Caco-2 (cell line): Measurements from ENCODE around the gene ARHGAP24. TPM values are rescaled to one million over a fixed set of nuclear protein-coding genes. Genes with fewer than 3 reads are reported as not detected.

Experiments used
- BruUV-seq: library from RNA; stranded (reverse); fragments of 400-500 nt; replicated peaks from 2 replicates; lab custom pipeline; 2021; lab: Mats Ljungman, UMichigan
- CTCF ChIA-PET: fragments of 300-600 bp; sonication (Branson Sonifier 250); formaldehyde crosslinking; loops from one replicate; lab custom pipeline; 2022; ENCODE audit warnings: antibody characterized with exemption; lab: Charles Lee
- POLR2A ChIA-PET: fragments of 300-600 bp; sonication (Branson Sonifier 250); formaldehyde crosslinking; loops from one replicate; lab custom pipeline; 2022; ENCODE audit warnings: antibody characterized with exemption; lab: Charles Lee
- DNase-seq, 2 experiments: peaks; one replicate each; pipeline versions ENCODE4 v3.0.0 to v3.0.0-alpha.2; 2020 to 2022
- H3K27me3 ChIP-seq: replicated peaks from 2 replicates; pipeline ENCODE4 v1.6.0; 2011; ENCODE audit warnings: low read length; ENCODE audit not compliant: control insufficient read depth, insufficient read depth
- H3K36me3 ChIP-seq: 2 replicates; pipeline ENCODE4 v1.5.1; 2011; ENCODE audit warnings: low read length; ENCODE audit not compliant: control insufficient read depth, insufficient read depth
- H3K4me1 ChIP-seq: fragments of 250-450 bp; sonication (Bioruptor Pico); 2 replicates; pipeline ENCODE4 v1.5.1; 2020; ENCODE audit warnings: mild to moderate bottlenecking
- H3K4me3 ChIP-seq: 2 replicates; pipeline ENCODE4 v1.5.1; 2011; ENCODE audit warnings: low read depth, mild to moderate bottlenecking, control low read depth, low read length
- H3K9me3 ChIP-seq: fragments of 250-450 bp; sonication (Bioruptor Pico); 2 replicates; pipeline ENCODE4 v1.5.1; 2020; ENCODE audit warnings: mild to moderate bottlenecking, moderate library complexity
- H3K27ac Mint-ChIP-seq: one replicate; pipeline ENCODE4 v1.8.0; 2022; ENCODE audit warnings: mixed read lengths; ENCODE audit not compliant: unreplicated experiment
- H3K27me3 Mint-ChIP-seq: one replicate; pipeline ENCODE4 v1.8.0; 2022; ENCODE audit warnings: mixed read lengths; ENCODE audit not compliant: insufficient read depth, unreplicated experiment
- H3K36me3 Mint-ChIP-seq: one replicate; pipeline ENCODE4 v1.8.0; 2022; ENCODE audit warnings: mild to moderate bottlenecking, mixed read lengths; ENCODE audit not compliant: insufficient read depth, unreplicated experiment
- H3K4me1 Mint-ChIP-seq: one replicate; pipeline ENCODE4 v1.8.0; 2022; ENCODE audit warnings: low read depth, mixed read lengths; ENCODE audit not compliant: unreplicated experiment
- H3K4me3 Mint-ChIP-seq: one replicate; pipeline ENCODE4 v1.8.0; 2022; ENCODE audit warnings: mild to moderate bottlenecking, moderate library complexity, mixed read lengths; ENCODE audit not compliant: unreplicated experiment
- H3K9me3 Mint-ChIP-seq: one replicate; pipeline ENCODE4 v1.8.0; 2022; ENCODE audit warnings: mixed read lengths; ENCODE audit not compliant: unreplicated experiment
- intact Hi-C: fragments of 100-400 bp; cut with micrococcal nuclease; formaldehyde crosslinking; loops from one replicate; pipeline ENCODE4 v1.10.0; 2022; ENCODE audit not compliant: unreplicated experiment
- total RNA-seq: library from RNA; stranded (reverse); gene quantifications from 2 replicates; pipeline ENCODE4 v1.2.3, GENCODE V29; 2022
- TF ChIP-seq, protein P1 (sequence below), 2 experiments: fragments of 200-600 bp in 1 of 2; IDR thresholded peaks; 1 replicate in 1 of 2; 2 replicates in 1 of 2; pipeline versions ENCODE4 v1.5.1 to v1.8.0; 2011 to 2022; ENCODE audit warnings: antibody characterized with exemption in 1 of 2, control low read depth in 1 of 2, inconsistent platforms in 1 of 2, low read depth in 1 of 2, low read length in 1 of 2, mild to moderate bottlenecking in 1 of 2, moderate library complexity in 1 of 2; ENCODE audit not compliant: insufficient read depth in 1 of 2, severe bottlenecking in 1 of 2, unreplicated experiment in 1 of 2

ARHGAP24 gene
- total RNA-seq, 1 experiment from 2014 or later: 2.8 TPM

DNA sequence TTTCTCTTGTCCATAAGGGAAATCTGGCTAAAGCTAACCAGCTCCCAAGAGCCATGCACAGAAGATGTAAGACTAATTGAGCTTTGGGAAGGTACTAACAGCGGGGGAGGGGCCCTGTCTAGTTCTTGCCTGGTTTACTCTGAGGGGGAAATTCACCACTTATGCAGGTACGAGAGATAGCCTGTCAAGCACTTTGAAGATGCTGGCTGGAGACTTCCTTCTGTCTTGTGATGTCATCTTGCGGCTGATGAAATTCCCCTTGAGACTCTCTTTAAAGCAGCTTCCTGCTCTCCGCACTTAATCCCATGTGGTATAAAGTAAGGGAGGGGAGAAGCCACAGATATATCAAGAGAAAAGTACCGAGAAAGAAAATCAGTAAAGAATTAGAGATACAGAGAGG is 539.6 kb downstream of the ARHGAP24 start:
- no peak overlapping the region for H3K27ac Mint-ChIP-seq
- DNase-seq: no peak
- no peaks in the 10 kb centered on the region for H3K27me3 Mint-ChIP-seq
- no peak overlapping the region for H3K4me3 ChIP-seq
- POLR2A ChIA-PET: no interaction called here
- BruUV-seq: no TSS peak
- no peaks in the 10 kb centered on the region for H3K4me1 Mint-ChIP-seq
- H3K9me3 ChIP-seq: no peaks in the 10 kb centered on the region
- H3K9me3 Mint-ChIP-seq: no peaks in the 10 kb centered on the region
- no peaks in the 10 kb centered on the region for H3K36me3 Mint-ChIP-seq
- no peak overlapping the region for H3K4me3 Mint-ChIP-seq
- CTCF ChIA-PET: interaction anchor here (0.7 kb wide), 1 partner anchor 218 kb away, joined by 3 read pairs; no protein-coding TSS in a partner anchor
- intact Hi-C loops: no loop called here
- H3K4me1 ChIP-seq: no peaks in the 10 kb centered on the region
- no peaks in the 10 kb centered on the region for H3K36me3 ChIP-seq
- no peaks in the 10 kb centered on the region for H3K27me3 ChIP-seq
- TF ChIP-seq, protein P1, sequence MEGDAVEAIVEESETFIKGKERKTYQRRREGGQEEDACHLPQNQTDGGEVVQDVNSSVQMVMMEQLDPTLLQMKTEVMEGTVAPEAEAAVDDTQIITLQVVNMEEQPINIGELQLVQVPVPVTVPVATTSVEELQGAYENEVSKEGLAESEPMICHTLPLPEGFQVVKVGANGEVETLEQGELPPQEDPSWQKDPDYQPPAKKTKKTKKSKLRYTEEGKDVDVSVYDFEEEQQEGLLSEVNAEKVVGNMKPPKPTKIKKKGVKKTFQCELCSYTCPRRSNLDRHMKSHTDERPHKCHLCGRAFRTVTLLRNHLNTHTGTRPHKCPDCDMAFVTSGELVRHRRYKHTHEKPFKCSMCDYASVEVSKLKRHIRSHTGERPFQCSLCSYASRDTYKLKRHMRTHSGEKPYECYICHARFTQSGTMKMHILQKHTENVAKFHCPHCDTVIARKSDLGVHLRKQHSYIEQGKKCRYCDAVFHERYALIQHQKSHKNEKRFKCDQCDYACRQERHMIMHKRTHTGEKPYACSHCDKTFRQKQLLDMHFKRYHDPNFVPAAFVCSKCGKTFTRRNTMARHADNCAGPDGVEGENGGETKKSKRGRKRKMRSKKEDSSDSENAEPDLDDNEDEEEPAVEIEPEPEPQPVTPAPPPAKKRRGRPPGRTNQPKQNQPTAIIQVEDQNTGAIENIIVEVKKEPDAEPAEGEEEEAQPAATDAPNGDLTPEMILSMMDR (IDR thresholded peaks at IDR 0.05; ENCODE audit: insufficient read depth in 1 of 2, low read depth in 1 of 2, low read length in 1 of 2, severe bottlenecking in 1 of 2, unreplicated experiment in 1 of 2): no peak

DNA sequence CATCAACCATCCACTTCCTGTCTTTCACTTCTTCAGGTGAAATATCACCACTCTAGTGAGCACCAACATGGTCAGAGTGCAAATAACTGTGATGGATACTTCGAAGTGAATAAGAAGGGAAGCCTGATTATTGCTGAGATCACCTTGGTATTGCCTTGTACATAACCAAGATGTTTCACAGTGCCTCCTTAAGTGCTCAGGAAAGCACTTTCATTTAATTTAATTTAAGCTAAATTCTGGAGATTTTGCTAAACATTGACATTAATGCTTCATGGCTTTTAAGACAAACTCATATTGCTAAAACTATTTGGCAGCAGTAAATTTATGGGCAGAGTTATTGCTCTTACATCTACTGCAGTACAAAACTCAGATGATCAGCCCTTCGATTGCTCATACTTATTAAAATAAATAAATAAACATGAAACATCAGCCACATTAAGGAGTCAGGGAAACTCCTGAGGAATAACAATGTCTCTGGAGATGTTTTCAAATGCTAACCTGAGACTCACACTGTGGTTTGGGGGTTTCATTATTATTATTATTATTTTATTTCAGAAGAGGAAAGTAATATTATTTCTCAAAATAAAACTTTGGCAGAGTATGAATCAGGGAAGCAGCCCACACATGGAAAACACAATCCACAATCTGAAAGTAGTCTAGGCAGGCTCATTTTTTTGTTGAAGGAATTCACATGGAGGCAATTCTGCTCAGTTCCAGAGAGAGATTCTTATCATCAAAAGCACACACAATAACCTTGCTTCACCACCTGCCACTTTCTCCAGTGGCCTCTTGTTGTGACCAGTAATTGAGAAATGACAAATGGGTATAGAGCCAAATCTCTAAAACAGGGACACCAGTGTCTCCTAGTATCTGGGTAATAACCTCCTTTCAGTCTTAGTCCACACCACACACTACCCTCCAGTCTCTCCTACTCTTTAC is 540.7 kb downstream of the ARHGAP24 start:
- no peaks in the 10 kb centered on the region for H3K27me3 Mint-ChIP-seq
- DNase-seq: no peak
- no peaks in the 10 kb centered on the region for H3K9me3 Mint-ChIP-seq
- Histone ChIP-seq H3K27me3 (no peaks in the 10 kb centered on the region), H3K9me3 (no peaks in the 10 kb centered on the region), H3K36me3 (no peaks in the 10 kb centered on the region), H3K4me3 (no peak overlapping the region), H3K4me1 (no peaks in the 10 kb centered on the region)
- intact Hi-C loops: no loop called here
- no peak overlapping the region for H3K4me3 Mint-ChIP-seq
- CTCF ChIA-PET: interaction anchor here (0.7 kb wide), 1 partner anchor 219 kb away, joined by 3 read pairs; no protein-coding TSS in a partner anchor
- no peaks in the 10 kb centered on the region for H3K36me3 Mint-ChIP-seq
- H3K27ac Mint-ChIP-seq: no peak overlapping the region
- TF ChIP-seq, protein P1 (IDR thresholded peaks at IDR 0.05; ENCODE audit: insufficient read depth in 1 of 2, low read depth in 1 of 2, low read length in 1 of 2, severe bottlenecking in 1 of 2, unreplicated experiment in 1 of 2): no peak
- no peaks in the 10 kb centered on the region for H3K4me1 Mint-ChIP-seq
- POLR2A ChIA-PET: no interaction called here
- BruUV-seq: no TSS peak

DNA sequence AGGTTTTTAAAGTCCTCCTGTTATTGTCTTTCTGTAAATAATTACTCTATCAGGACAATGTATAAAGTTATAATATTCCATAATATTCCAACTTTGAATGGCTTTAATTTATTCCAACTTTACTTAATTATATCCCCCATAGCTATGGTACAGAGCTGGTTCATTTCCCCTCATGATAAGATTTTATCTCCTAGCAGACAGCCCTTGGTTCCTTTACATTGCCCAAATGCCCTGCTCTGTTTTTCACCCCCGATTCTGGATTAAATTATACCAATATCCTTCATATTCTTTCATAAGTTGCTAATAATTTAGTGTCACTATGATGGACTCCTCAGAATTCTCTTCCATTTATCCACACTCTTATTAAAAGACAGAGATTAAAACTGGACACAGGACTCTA is 544.4 kb downstream of the ARHGAP24 start:
- H3K36me3 ChIP-seq: no peaks in the 10 kb centered on the region
- H3K27me3 Mint-ChIP-seq: no peaks in the 10 kb centered on the region
- POLR2A ChIA-PET: no interaction called here
- no peaks in the 10 kb centered on the region for H3K4me1 Mint-ChIP-seq
- H3K4me1 ChIP-seq: no peaks in the 10 kb centered on the region
- no peak overlapping the region for H3K4me3 Mint-ChIP-seq
- no peaks in the 10 kb centered on the region for H3K27me3 ChIP-seq
- TF ChIP-seq, protein P1 (IDR thresholded peaks at IDR 0.05; ENCODE audit: insufficient read depth in 1 of 2, low read depth in 1 of 2, low read length in 1 of 2, severe bottlenecking in 1 of 2, unreplicated experiment in 1 of 2): no peak
- peaks cover 9% of the 10 kb centered on the region for H3K9me3 Mint-ChIP-seq
- no peaks in the 10 kb centered on the region for H3K9me3 ChIP-seq
- H3K4me3 ChIP-seq: no peak overlapping the region
- CTCF ChIA-PET: no interaction called here
- intact Hi-C loops: no loop called here
- no peaks in the 10 kb centered on the region for H3K36me3 Mint-ChIP-seq
- BruUV-seq: no TSS peak
- H3K27ac Mint-ChIP-seq: no peak overlapping the region
- DNase-seq: no peak
